IMR-90 (cell line): ENCODE data around the gene DUSP22. TPM values are rescaled to one million over a fixed set of nuclear protein-coding genes. Genes with fewer than 3 reads are reported as not detected.

ENCODE experiments used
- ATAC-seq: fragments of 200-7000 bp; cut with Tn5 transposase; 2 replicates; pipeline ENCODE4 v1.9.1; 2020; ENCODE audit warnings: low read depth, mild to moderate bottlenecking, moderate library complexity
- BruUV-seq: library from RNA; stranded (reverse); fragments of 400-500 nt; replicated peaks from 2 replicates; lab custom pipeline; 2021; lab: Mats Ljungman, UMichigan
- CTCF ChIA-PET: fragments of 300-600 bp; formaldehyde crosslinking; extraction: SDS; loops from one replicate; lab custom pipeline; 2021; ENCODE audit warnings: antibody characterized with exemption; lab: Yijun Ruan, JAX
- POLR2A ChIA-PET: fragments of 300-600 bp; sonication (Branson Sonifier 250); formaldehyde crosslinking; loops from one replicate; lab custom pipeline; 2022; ENCODE audit warnings: antibody characterized with exemption; ENCODE audit not compliant: unreplicated experiment; lab: Charles Lee
- DNase-seq: peaks from one replicate; pipeline ENCODE4 v3.0.0; 2013
- H2AFZ ChIP-seq: replicated peaks from 2 replicates; pipeline ENCODE3; 2013; ENCODE audit warnings: low read length, mild to moderate bottlenecking; ENCODE audit not compliant: poor library complexity
- H2AK5ac ChIP-seq: 2 replicates; pipeline ENCODE4 v1.6.1; 2013; ENCODE audit warnings: low read depth, low read length, inconsistent platforms
- H2AK9ac ChIP-seq: replicated peaks from 2 replicates; pipeline ENCODE3; 2013; ENCODE audit warnings: mild to moderate bottlenecking, low read depth, low read length, moderate library complexity; ENCODE audit not compliant: poor library complexity
- H2BK120ac ChIP-seq: 2 replicates; pipeline ENCODE4 v1.6.1; 2013; ENCODE audit warnings: low read depth, low read length, inconsistent platforms
- H2BK15ac ChIP-seq: 3 replicates; pipeline ENCODE4 v1.6.1; 2013; ENCODE audit warnings: low read depth, low read length, inconsistent platforms
- H2BK20ac ChIP-seq: 2 replicates; pipeline ENCODE4 v1.6.1; 2013; ENCODE audit warnings: low read depth, mild to moderate bottlenecking, inconsistent platforms, low read length, moderate library complexity
- H2BK5ac ChIP-seq: 2 replicates; pipeline ENCODE4 v1.6.1; 2013; ENCODE audit warnings: mild to moderate bottlenecking, low read depth, low read length, inconsistent platforms; ENCODE audit not compliant: poor library complexity, severe bottlenecking
- H3K14ac ChIP-seq: replicated peaks from 2 replicates; pipeline ENCODE4 v1.6.1; 2013; ENCODE audit warnings: low read depth, low read length, inconsistent platforms
- H3K18ac ChIP-seq: 2 replicates; pipeline ENCODE4 v1.6.1; 2013; ENCODE audit warnings: low read depth, low read length, control low read depth
- H3K23ac ChIP-seq: 2 replicates; pipeline ENCODE4 v1.6.1; 2013; ENCODE audit warnings: low read depth, low read length, inconsistent platforms
- H3K27ac ChIP-seq: 2 replicates; pipeline ENCODE4 v1.5.1; 2013; ENCODE audit warnings: mild to moderate bottlenecking, control low read depth, low read length; ENCODE audit not compliant: insufficient read depth
- H3K27me3 ChIP-seq: 2 replicates; pipeline ENCODE4 v1.6.1; 2013; ENCODE audit warnings: low read length; ENCODE audit not compliant: control insufficient read depth, insufficient read depth
- H3K36me3 ChIP-seq: 2 replicates; pipeline ENCODE4 v1.6.1; 2013; ENCODE audit warnings: low read length, mixed read lengths; ENCODE audit not compliant: control insufficient read depth, insufficient read depth
- H3K4ac ChIP-seq: 2 replicates; pipeline ENCODE4 v1.6.1; 2013; ENCODE audit warnings: low read depth, low read length, inconsistent platforms
- H3K4me1 ChIP-seq: 2 replicates; pipeline ENCODE4 v1.6.1; 2013; ENCODE audit warnings: low read length, mixed read lengths; ENCODE audit not compliant: control insufficient read depth, insufficient read depth
- H3K4me2 ChIP-seq: 2 replicates; pipeline ENCODE4 v1.6.1; 2013; ENCODE audit warnings: low read depth, mild to moderate bottlenecking, control low read depth, low read length, moderate library complexity
- H3K4me3 ChIP-seq: 2 replicates; pipeline ENCODE4 v1.5.1; 2013; ENCODE audit warnings: low read depth, mild to moderate bottlenecking, control low read depth, low read length, moderate library complexity; ENCODE audit not compliant: insufficient read depth
- H3K56ac ChIP-seq: 2 replicates; pipeline ENCODE4 v1.6.1; 2013; ENCODE audit warnings: low read length, inconsistent platforms; ENCODE audit not compliant: insufficient read depth; ENCODE audit errors: extremely low read depth
- H3K79me1 ChIP-seq, 2 experiments: 2 replicates each; pipeline ENCODE4 v1.6.1; 2013; ENCODE audit warnings: low read length in 2 of 2, inconsistent platforms in 1 of 2, low read depth in 1 of 2
- H3K9ac ChIP-seq: 2 replicates; pipeline ENCODE4 v1.6.1; 2013; ENCODE audit warnings: low read depth, low read length, control low read depth
- H3K9me1 ChIP-seq: 2 replicates; pipeline ENCODE4 v1.6.1; 2013; ENCODE audit warnings: low read length, inconsistent platforms; ENCODE audit not compliant: insufficient read depth
- H3K9me3 ChIP-seq: 2 replicates; pipeline ENCODE4 v1.6.1; 2013; ENCODE audit warnings: low read length; ENCODE audit not compliant: control insufficient read depth, insufficient read depth
- H4K20me1 ChIP-seq: 2 replicates; pipeline ENCODE4 v1.6.1; 2013; ENCODE audit warnings: low read length, inconsistent platforms; ENCODE audit not compliant: insufficient read depth
- H4K5ac ChIP-seq: 2 replicates; pipeline ENCODE4 v1.6.1; 2013; ENCODE audit warnings: mild to moderate bottlenecking, low read depth, low read length, control low read depth
- H4K8ac ChIP-seq, 2 experiments: 2 replicates each; pipeline ENCODE4 v1.6.1; 2013; ENCODE audit warnings: low read depth in 2 of 2, low read length in 2 of 2, control low read depth in 1 of 2, inconsistent platforms in 1 of 2
- H4K91ac ChIP-seq: 2 replicates; pipeline ENCODE4 v1.6.1; 2013; ENCODE audit warnings: low read depth, low read length, inconsistent platforms; ENCODE audit not compliant: insufficient read depth
- BHLHE40 ChIP-seq: fragments of 150-350 bp; IDR thresholded peaks from 2 replicates; pipeline ENCODE4 v1.6.1; 2016; ENCODE audit warnings: mild to moderate bottlenecking, low read depth, low read length
- CEBPB ChIP-seq: IDR thresholded peaks from 2 replicates; pipeline ENCODE4 v1.6.1; 2012; ENCODE audit warnings: low read depth, low read length, improper control_type of control experiment
- CHD1 ChIP-seq: IDR thresholded peaks from 2 replicates; pipeline ENCODE4 v1.6.1; 2012; ENCODE audit warnings: low read depth, low read length, improper control_type of control experiment
- CTCF ChIP-seq: conservative IDR thresholded peaks from 2 replicates; pipeline ENCODE4 v1.5.1; 2012; ENCODE audit warnings: mild to moderate bottlenecking, low read depth, low read length, improper control_type of control experiment
- FOS ChIP-seq: fragments of 150-350 bp; IDR thresholded peaks from 2 replicates; pipeline ENCODE4 v1.6.1; 2016; ENCODE audit warnings: low read depth, low read length
- MAFK ChIP-seq: IDR thresholded peaks from 2 replicates; pipeline ENCODE4 v1.6.1; 2012; ENCODE audit warnings: low read depth, low read length, improper control_type of control experiment
- MAZ ChIP-seq: IDR thresholded peaks from 2 replicates; pipeline ENCODE4 v1.6.1; 2012; ENCODE audit warnings: low read depth, mild to moderate bottlenecking, low read length, improper control_type of control experiment, moderate library complexity, borderline replicate concordance
- MXI1 ChIP-seq: IDR thresholded peaks from 2 replicates; pipeline ENCODE4 v1.6.1; 2012; ENCODE audit warnings: low read depth, mild to moderate bottlenecking, low read length, moderate library complexity, borderline replicate concordance
- POLR2A ChIP-seq: IDR thresholded peaks from 2 replicates; pipeline ENCODE4 v1.6.1; 2012; ENCODE audit warnings: mild to moderate bottlenecking, low read depth, low read length
- RAD21 ChIP-seq: IDR thresholded peaks from 2 replicates; pipeline ENCODE4 v1.6.1; 2012; ENCODE audit warnings: low read length, improper control_type of control experiment
- RFX5 ChIP-seq: IDR thresholded peaks from 2 replicates; pipeline ENCODE4 v1.8.0; 2012; ENCODE audit warnings: low read depth, mild to moderate bottlenecking, low read length, moderate library complexity
- SMC3 ChIP-seq: fragments of 150-350 bp; IDR thresholded peaks from 2 replicates; pipeline ENCODE4 v1.6.1; 2016; ENCODE audit warnings: low read depth, mild to moderate bottlenecking, antibody characterized with exemption, low read length, moderate library complexity
- WGBS, 2 experiments: methylation state at CpG; one replicate each; pipeline versions ENCODE4 v1.1.5 to v1.1.7; 2013; ENCODE audit warnings: missing lambda C conversion rate in 2 of 2; ENCODE audit not compliant: insufficient read length in 1 of 2; ENCODE audit errors: extremely low coverage in 2 of 2; 5-methylcytosine and 5-hydroxymethylcytosine counted together
- dilution Hi-C: fragments of 300-500 bp; cut with HindIII; formaldehyde crosslinking; loops from one replicate; pipeline ENCODE4 v1.14.3; 2018; ENCODE audit warnings: low sequenced_read_pairs; ENCODE audit not compliant: unreplicated experiment
- in situ Hi-C: fragments of 300-500 bp; cut with MboI; formaldehyde crosslinking; loops from 3 replicates; pipeline ENCODE4 v1.14.3; 2019; ENCODE audit warnings: low sequenced_read_pairs, inconsistent platforms, mixed read lengths
- intact Hi-C: fragments of 100-400 bp; cut with micrococcal nuclease; formaldehyde crosslinking; loops from 2 replicates; pipeline ENCODE4 v1.10.0; 2022
- polyA plus RNA-seq, 3 experiments: library from polyadenylated mRNA; depleted of rRNA; stranded (reverse); fragments of >200 nt; gene quantifications; 2 replicates each; pipeline ENCODE4 v1.2.3, GENCODE V29; 2012; ENCODE audit warnings: low replicate concordance in 1 of 3
- total RNA-seq: library from RNA; depleted of rRNA; stranded (reverse); fragments of >200 nt; gene quantifications from 2 replicates; pipeline ENCODE4 v1.2.3, GENCODE V29; 2012
- TF ChIP-seq, protein P1 (sequence below): fragments of 150-350 bp; IDR thresholded peaks from 2 replicates; pipeline ENCODE4 v1.6.1; 2017; ENCODE audit warnings: mild to moderate bottlenecking, antibody characterized with exemption, low read length, low read depth

Gene DUSP22
- total and polyA plus RNA-seq, 2 of the 4 experiments (the other 2 are of a cell fraction), result 7.1 to 8.2 TPM

- ChIA-PET CTCF (no interaction called here), POLR2A (no interaction called here)
- no peaks in the 10 kb centered on the region for H3K79me1 ChIP-seq
- intact Hi-C loops (loop anchor here (5.0 kb wide), 1 partner anchor 152 kb away; no protein-coding TSS in a partner anchor), in situ Hi-C loops (no loop called here), dilution Hi-C loops (no loop called here)
- no peak for TF ChIP-seq CHD1
- no peak for TF ChIP-seq FOS
- TF ChIP-seq MAFK, result no peak
- TF ChIP-seq CTCF, result no peak
- TF ChIP-seq POLR2A, result no peak
- no peak for TF ChIP-seq RFX5
- TF ChIP-seq BHLHE40, result no peak
- TF ChIP-seq CEBPB, result no peak
- TF ChIP-seq MAZ, result no peak
- TF ChIP-seq, protein P1, sequence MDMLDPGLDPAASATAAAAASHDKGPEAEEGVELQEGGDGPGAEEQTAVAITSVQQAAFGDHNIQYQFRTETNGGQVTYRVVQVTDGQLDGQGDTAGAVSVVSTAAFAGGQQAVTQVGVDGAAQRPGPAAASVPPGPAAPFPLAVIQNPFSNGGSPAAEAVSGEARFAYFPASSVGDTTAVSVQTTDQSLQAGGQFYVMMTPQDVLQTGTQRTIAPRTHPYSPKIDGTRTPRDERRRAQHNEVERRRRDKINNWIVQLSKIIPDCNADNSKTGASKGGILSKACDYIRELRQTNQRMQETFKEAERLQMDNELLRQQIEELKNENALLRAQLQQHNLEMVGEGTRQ, result no peak
- TF ChIP-seq MXI1, result no peak
- no peak for TF ChIP-seq SMC3
- no peak for TF ChIP-seq RAD21
- peaks cover 4% of the 10 kb centered on the region; the same call in 1 of the 2 replicates for H3K9me3 ChIP-seq
- DNase-seq (no peak), ATAC-seq (no peak)
- BruUV-seq, result no TSS peak
- 67% methylated on average over 3 of the region's 6 CpGs; no CpG with 5 or more reads in 1 of the 2 experiments for WGBS, 2 experiments
- H2BK20ac ChIP-seq, result no peak overlapping the region
- H2AK5ac ChIP-seq, result no peak overlapping the region
- H4K20me1 ChIP-seq, result no peaks in the 10 kb centered on the region
- no peak overlapping the region for H2BK120ac ChIP-seq
- no peak overlapping the region for H4K8ac ChIP-seq
- H3K36me3 ChIP-seq, result no peaks in the 10 kb centered on the region
- no peak overlapping the region for H3K23ac ChIP-seq
- H3K27ac ChIP-seq, result no peak overlapping the region
- H3K56ac ChIP-seq, result no peak overlapping the region
- no peak overlapping the region for H4K91ac ChIP-seq
- no peak overlapping the region for H2AFZ ChIP-seq
- no peak overlapping the region for H3K4ac ChIP-seq
- no peak overlapping the region for H3K18ac ChIP-seq
- H3K9me1 ChIP-seq, result no peaks in the 10 kb centered on the region
- no peak overlapping the region for H2BK15ac ChIP-seq
- H2AK9ac ChIP-seq, result no peak overlapping the region
- H3K27me3 ChIP-seq, result no peaks in the 10 kb centered on the region
- H3K14ac ChIP-seq, result no peak overlapping the region
- H4K5ac ChIP-seq, result no peak overlapping the region
- no peak overlapping the region for H3K9ac ChIP-seq
- no peak overlapping the region for H2BK5ac ChIP-seq
- no peaks in the 10 kb centered on the region for H3K4me1 ChIP-seq
- no peak overlapping the region for H3K4me3 ChIP-seq
- no peak overlapping the region for H3K4me2 ChIP-seq
These were observed 43.3 kb downstream of the DUSP22 start for GRCh38 chr6:335572-335971.
